HG03558 (cell line): ENCODE results near the gene ETV5.

ENCODE experiments used
- ATAC-seq: cut with Tn5 transposase; IDR thresholded peaks from one replicate; pipeline ENCODE4 v1.9.1; 2021; ENCODE audit warnings: moderate number of reproducible peaks; ENCODE audit not compliant: unreplicated experiment; ENCODE audit errors: extremely low read depth

ETV5 gene

DNA sequence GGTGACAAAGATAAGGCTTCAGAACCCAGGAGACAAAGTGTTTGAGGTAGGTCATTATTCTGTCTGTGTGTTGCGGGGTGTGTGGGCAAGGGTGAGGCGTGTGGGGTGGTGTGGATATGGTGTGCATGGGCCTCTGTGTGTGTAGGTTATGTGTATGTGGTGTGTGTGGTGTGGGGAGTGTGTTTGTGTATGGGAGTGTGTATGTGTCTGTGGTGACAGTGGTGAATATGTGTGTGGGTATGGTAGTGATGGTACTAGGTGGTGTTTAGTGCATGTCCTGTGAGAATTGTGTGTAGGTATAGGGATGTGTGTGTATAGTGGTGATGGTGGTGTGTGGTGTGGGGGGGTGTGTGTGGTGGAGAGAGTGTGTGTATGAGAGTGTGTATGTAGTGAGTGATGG is 16.2 kb upstream of the ETV5 start:
- no peak for ATAC-seq

DNA sequence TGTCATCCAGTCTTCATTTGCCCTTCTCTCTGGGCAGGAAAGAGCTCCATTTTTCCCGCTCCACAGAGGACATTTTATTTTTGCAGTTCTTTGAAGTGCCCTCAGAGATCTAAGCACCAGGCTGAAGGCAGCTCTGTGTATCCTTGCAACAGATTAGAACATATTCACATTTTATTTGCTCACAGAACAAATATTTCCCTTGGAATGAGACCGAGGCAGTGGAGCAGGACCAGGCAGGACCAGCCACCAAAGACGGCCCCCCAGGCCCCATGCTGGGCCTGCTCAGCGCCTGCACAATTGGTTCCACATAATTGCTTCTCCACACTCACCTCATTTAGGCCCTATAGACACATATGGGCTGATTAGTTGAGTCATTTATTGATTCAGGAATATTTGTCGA is 15.7 kb upstream of the ETV5 start:
- no peak for ATAC-seq

DNA sequence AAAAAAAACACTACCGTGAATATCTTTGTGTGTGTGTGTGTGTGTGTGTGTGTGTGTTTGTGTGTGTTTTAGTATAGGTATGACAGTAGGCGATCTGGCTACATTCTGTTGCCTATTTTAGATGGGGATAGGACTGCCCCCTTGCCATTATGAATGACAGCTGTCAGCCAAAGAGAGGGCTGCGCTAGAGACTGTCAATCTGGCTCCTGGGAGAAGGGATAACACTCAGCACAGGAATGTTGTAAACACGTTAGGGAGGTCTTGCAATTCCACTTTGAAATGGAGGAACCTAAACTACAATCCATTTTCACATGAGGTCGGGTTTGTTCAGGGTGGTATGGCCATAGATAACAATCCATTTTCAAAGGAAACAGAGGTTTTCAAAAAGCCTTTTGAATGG is 14.1 kb upstream of the ETV5 start:
- ATAC-seq = no peak

DNA sequence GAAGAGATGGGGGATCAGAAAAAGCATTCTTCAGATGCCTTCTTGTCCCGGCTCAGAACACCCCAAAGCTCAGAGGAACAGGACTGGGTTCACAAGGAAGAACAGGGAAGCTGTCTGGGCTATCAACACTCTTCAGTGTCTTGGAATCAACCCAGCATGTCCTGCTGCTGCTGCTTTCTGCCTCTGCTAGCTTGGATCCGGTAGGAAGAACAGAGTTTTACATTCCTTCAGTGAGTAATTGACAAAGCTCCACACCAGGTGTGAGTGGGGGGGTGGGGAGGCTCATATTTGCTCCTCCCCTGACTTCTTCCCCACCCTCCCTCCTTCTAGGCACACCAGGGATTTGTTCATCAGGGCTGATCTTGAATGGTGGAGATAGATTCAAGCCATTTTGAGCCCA is 13.1 kb upstream of the ETV5 start:
- no peak for ATAC-seq

DNA sequence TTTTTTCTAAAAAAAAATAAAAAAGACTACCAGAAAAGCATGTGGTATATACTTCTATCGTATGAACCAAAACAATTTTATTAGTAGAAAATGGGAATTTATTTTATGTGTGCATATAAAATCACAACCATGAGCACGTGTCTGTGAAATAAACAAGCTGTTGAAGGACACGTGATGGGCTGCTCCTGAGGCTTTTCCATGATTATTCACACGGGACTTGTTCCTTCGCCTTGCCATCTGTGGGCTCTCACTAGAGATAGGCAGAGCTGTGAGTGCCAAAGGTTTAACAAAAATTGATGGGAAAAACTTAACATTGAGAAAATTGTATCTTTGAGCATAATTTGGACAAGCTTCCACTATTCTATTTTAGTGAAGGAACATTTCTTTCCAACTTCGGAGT is 12.4 kb upstream of the ETV5 start:
- ATAC-seq = no peak

DNA sequence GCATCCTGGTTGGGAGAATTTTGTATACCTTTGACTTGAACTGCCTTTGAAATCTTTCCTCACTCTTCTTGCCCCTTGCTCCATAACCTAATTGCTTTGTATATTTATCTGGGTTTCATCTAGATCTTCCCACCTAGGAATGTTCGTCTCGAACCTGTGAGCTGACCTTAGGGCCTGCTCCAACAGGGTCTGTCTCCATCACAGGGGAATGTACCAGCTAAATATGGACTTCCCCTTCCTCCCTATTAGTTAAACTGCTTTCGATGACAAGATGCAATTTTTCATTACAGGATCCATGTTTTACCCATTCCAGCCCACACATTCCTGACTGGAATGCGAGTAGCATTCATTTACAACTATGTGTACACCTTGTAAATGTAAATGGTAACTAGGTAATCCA is 10.6 kb upstream of the ETV5 start:
- no peak for ATAC-seq

DNA sequence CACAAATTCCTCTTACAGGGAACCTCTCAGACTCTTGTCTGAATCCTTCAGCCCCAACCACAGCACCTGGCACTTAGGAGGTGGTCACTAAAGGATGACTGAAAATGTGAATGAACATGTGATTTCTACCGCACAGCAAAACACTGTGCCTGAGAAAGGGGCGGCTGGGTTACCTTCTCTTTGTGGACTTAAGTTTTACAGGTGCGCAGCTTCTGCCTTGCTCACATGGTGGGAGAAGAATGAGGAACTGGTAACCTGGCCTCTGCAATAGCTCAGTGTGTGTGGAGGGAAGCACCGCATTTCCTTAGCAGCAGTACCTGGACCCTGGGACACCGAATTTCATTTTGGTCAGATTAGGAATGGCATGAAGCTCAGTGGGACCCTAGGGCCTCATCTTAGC is 9.8 kb upstream of the ETV5 start:
- ATAC-seq = no peak

DNA sequence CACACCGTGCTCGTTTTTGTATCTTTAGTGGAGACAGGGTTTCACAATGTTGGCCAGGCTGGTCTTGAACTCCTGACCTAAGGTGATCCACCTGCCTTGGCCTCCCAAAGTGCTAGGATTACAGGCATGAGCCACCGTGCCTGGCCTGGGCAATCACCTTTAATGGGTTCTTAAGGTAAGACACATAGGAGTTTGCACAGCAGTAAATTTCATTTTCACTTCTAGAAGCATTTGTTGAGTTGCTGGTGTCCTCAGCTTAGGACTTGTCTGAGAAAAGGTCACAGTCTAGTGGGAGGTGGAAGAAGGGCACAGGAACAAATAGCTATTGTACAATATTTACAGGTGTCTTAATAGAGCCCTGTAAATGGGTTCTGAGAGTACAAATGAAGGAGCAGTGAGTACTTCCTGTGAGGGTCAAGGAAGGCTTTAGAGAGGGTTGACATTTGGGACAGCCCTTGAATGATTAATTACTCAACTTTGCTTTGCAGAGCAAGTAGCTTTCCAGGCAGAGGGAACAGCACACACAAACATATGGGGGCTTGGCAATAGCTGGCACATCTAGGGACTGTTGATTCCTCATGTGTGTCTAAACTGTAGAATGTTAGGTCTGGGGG is 8.7 kb upstream of the ETV5 start:
- ATAC-seq = no peak

DNA sequence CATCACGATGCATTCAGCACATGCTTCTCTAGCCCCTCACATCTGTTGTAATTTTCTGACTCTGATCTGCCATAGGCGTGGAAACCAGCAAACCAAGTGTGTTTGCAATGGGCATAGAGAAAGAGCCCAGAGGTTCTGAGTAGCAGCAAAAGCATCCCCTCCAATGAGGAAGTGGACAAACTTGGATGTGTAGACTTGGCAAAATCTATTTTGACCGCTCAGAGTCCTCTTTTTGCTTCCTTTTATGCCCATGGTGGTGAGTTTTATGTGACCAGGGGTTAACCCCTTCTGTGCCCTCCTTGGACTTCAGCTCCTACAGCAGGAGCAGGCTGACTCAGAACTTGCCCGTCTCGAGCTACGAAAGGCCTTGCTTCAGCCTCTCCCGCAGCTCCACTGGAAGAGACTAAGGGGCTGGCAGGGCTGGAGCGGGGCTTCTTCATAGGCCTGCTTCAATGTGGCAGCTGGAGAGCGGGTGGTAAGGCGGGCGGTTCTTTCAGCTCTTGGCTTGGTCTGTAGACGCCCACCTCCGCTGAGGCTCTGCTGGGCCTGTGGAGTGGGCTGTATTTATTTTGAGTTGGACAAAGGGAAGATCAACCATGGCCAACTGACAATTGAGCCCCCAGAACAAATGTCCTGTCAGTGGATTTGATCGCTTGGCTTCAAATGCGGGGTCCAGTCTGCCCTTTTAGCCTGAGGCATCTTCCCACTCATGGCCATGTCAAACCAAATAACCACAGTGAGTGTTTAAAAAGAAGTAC is 6.5 kb upstream of the ETV5 start:
- no peak for ATAC-seq

DNA sequence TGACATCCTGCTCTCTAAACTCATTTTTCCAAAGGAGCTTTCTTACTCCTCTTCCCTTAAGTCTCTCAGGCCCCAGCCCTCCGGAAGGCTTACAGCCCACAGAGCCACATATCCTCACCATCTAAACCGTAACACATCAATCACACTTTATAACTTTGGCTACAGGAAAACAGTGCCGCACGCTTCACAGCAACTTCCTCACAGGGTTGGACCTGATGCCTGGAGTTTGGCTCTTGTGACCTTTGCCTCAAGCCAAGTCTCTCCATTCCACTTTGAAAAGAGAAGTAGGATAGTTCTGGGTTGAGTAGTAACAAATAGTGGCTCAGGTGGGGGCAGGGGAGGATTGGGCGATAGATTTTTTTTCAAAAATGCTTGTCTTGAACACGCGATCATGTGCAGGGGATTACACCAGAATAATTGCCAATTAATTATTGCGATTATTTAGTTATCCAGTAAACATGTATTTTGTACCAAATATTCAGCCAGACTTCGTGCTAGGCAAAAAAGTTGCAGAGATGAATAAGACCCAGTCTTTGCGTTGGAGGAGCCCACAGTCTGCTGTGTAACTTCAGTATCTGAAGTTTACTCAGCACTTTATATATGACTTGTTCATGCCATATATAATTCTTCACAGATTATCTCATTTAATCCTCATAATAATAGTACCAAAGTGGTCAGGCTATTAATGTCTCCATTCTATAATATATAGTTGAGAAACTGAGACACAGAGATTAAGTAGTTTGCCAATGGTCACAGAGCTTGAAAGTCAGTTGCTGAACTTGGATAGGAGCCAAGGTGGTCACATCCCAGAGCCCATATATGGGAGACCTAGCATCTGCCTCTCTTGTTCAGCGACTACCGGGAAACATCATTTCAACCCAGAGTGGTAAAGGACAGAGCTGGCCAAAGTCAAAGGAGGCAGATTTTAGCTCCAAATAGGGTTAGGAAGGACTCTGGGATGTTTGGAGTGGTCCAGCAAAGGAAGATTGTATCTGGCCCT is 2.4 kb upstream of the ETV5 start:
- no peak for ATAC-seq

DNA sequence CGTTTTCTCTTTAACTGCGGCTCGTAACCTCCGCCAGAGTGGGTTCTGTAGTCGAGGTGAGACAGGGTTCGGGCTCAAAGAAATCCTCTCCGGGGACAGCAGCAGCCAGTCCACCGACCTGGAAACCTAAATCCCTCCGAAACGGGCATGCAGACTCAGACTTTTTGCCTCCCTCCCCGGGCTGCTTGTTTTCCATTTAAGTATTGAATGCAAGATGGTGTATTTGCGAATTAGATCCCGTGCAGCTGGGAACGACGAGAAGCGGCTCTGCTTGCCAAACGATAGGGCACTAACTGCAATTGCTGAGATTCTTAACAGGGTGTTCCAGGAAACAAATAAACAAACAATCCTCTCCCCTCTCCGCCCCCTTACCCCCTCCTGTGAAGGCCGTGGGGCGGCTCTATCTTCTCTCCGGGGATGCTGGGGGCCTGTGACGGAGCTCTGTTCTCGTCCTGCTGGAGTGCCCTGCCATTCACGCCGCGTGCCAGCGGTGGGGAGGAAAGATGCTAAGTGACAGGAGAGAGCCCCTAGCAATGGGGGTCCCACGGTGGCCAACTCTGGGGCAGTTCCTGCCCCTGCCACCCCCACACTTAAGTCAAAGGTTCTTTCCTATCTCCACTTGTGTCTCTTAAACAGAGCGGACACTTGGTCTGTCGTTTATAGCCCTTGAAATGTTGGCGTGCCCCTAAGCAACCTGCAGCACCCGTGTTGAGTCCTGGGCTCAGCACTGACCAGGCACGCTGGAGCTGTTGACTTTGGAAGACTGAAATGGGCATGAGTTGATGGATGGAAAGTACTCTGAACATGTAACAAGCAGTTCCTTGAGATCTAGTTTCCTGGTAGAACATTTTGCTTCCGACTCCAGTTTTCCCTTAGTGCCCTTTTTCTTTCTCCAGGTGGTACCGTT is 1.3 kb upstream of the ETV5 start:
- ATAC-seq = no peak

DNA sequence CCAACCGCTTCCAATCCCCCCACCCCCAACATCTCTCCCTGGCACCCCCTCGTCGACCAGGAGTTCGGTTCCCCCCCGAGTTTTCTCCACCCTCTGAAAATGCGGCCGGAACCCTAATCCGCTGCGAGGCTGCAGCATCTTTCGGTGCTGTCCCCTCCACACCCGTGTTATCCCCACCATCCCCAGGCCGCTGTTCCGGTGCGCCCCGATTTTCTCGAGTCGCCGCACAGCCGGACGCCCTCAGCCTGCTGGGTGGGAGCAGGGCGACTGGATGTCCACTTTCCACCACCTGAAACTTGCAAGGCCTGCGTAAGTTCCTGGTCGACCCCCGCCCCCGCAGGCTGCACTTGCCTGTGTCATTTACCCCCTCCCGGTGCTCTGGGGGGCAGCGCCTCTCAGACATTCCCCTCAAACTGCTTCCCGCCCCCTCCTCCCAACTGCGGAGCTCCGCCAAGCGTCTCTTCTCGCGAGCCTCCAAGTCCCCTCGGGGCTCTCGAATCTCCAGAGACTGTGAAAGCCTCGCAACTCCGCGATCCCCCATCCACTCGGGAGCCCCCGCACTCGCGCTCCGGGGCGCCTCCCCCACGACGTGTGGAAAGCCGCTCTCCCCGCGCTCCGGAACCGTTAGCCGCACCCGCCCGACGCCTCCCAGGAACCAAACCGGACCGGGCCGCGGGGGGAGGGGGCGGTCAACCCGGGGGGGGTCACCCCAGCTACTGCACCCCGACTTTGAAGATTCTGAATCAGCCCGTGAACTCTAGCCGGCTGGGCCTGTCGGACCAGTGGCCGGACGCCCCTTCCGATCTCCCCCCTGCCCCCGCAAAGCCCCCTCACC is 566 bp downstream of the ETV5 start:
- no peak for ATAC-seq

DNA sequence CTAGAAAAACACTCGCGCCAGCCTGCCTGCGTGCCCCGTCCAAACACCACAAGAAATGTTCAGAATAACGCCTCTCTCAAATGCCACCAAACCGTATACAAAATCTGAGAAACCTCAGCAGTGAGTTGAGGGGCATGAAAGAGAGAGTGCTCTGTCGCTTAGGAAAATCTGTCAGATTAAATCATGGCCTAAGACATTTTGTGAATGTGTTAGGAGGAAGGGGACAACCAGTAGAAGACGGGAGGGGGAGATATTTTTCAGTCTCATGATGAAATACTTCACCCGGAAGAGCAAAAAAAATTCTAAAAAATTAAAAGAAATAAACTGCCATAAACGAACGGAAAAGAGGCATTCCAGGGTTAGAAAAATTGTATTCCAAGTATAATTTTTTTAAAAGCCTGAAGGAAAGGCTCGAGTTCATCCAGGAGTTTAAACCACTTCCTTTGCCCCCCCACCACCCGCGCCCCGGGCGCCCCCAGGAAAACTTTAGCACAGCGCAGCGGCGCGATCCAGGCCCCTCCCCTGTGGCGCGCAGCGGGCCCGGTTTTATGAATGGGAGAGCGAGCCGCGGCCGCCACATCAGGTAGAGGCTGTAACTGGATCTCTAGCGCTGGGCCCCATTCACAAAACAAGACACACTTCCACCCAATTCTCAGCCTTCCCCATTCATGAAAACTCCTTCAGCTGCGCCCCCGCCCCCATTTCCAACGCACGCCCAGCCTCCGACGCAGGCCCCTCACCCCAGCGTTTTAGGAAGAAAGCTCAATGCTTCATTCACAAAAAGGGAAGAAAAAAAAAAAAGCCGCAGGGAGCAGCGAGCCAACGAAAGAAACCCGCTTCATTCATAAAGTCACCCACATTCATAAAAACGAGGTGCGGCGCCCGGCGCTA is 1.4 kb downstream of the ETV5 start:
- ATAC-seq = no peak

DNA sequence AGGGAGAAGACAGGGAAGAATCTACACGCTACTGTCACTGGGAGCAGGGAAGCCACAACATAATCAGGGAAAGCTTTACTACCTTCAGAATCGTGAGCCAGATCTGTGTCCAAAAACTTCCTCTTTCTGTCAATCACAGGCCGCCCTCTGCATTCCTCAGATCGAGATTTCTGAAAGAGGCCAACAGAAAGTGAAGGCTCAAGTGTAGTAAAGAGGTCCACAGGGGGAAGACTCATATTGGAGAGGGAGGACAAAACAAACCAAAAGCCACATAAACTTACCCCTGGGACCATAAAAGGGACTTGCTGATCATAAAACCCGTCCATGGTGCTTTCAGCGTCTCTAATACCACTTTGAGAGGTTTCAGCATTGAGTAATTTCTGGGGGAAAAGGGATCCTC is 3.3 kb downstream of the ETV5 start:
- no peak for ATAC-seq

DNA sequence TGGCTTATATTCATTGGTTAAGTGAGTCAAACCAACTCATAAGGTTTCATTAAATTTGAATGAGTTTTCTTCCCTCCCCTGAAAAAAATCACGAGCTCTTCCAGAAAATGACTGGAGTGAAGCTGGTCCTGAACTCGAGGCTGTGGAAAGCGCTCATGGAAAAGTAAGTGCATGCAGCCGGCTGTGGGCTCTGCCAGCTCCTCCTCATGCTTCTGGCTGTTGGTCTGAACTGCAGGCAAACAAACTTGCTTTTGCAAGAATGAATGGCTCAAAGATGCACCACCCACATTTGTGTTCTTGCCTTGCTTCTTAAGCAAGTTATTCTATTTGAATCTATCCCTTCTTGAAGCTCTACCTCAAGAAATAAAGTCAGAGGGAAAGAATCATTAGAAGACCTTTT is 6.2 kb downstream of the ETV5 start:
- ATAC-seq = no peak

DNA sequence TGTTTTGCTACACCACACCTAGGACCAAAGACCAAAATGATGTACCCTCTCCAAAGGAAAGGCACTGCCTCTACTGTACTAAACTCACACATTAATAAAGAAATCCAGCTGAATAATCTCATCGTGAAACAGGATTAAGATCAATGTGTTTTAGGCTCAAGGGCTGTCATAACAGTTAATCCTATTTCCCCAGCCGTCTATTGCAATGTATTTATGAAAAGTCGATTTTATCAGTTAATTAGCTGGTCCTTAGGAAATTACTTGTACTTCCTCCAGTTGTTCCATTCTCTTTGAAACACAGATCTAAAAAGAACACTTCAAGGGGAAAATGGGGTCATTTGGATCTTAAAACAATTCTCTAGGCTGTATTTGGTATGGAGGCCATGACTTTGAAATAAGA is 8.5 kb downstream of the ETV5 start:
- no peak for ATAC-seq

DNA sequence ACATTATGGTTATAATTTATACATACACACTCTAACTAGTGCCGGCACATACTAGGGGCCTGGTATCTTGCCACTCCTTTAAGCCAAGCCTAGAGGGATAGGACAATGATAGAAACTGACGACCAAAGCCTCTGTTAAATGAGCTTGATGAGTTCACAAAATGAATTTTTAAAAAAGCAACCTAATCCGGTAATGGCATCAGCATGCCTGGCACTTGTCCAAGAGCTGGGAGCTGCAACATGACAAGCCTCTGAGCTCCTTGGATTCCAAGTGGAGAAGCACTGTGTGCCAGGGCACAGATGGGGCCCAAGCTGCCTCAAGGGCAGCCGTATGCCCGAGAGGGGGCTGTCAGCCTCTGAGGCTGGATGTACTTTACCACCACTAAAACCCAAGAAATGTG is 9.7 kb downstream of the ETV5 start:
- ATAC-seq = no peak

DNA sequence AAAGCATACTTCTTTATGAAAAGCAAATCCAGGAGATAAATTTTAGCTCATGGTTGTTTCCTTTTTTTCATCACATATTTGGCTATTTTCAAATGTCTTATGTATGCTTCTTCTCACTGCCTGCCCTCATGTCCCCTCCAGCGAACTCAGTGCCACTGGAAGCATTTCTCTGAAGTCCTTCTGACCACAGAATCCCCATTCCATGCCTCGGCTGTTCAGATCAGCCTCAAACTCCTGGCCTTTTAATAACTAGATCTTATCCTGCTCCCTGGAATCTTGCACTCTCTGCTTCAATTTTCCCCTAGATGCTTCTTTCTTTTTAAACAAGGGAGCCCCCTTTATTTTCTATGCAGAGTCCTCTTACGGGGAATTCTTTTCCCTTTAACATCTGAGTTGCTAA is 10.1 kb downstream of the ETV5 start:
- no peak for ATAC-seq
